ENCODE results near the gene TMEM269. TPM values are rescaled to one million over a fixed set of nuclear protein-coding genes. Genes with fewer than 3 reads are reported as not detected.

TMEM269 gene
- total RNA-seq, 3 donors from 2014 or later = under 0.01 to 0.59 (median 0.16) TPM

DNA sequence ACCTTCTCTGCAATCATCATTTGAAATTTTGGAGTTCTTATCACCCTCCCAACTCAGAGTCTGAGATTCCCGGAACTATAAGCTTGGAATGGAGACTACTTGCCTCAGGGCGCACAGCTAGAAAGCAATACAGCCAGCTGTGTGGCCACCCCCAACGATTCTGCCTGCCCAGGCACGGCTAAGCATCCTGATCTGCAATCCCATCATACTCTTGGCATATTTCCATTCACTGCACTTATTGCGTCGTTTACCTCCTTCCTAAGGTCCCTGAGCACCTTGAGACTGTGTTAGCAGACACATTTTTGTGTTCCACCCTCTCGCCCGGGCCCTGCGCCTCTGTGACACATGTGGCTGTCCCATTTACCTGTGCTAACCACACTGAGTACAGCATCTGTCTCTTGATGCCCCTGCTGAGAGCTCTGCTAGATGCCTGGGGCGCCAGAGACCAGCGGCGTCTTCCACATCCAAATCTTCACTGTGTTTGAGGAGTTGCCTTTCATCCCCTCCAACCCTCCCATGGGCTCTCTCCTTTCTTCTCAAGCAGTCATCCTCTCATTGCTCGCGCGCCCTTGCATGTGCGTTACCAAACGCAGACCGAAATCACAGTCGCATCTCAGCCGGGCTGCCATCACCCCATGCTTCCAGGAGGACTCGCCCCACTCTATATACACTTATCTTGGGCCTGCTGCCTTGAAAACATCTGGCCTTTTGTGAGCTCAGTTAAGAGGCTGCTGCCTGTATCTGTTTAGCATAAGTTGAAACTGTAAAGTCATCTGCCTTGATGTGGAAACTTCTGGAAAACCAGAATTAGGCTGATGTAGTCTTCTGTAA, 41.3 kb upstream of the TMEM269 start:
- peak in 1 of 2 donors; percentile 72 for DNase-seq (ENCODE audit: low spot score in 2 of 2)
- intact Hi-C loops (cut with DNase I; ENCODE audit: low total_unique reads) = no loop called here
- TF ChIP-seq POLR2AphosphoS5 (IDR thresholded peaks at IDR 0.05) (no peak), POLR2A (IDR thresholded peaks at IDR 0.05) (no peak)
- TF ChIP-seq, protein P1, sequence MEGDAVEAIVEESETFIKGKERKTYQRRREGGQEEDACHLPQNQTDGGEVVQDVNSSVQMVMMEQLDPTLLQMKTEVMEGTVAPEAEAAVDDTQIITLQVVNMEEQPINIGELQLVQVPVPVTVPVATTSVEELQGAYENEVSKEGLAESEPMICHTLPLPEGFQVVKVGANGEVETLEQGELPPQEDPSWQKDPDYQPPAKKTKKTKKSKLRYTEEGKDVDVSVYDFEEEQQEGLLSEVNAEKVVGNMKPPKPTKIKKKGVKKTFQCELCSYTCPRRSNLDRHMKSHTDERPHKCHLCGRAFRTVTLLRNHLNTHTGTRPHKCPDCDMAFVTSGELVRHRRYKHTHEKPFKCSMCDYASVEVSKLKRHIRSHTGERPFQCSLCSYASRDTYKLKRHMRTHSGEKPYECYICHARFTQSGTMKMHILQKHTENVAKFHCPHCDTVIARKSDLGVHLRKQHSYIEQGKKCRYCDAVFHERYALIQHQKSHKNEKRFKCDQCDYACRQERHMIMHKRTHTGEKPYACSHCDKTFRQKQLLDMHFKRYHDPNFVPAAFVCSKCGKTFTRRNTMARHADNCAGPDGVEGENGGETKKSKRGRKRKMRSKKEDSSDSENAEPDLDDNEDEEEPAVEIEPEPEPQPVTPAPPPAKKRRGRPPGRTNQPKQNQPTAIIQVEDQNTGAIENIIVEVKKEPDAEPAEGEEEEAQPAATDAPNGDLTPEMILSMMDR (IDR thresholded peaks at IDR 0.05) = no peak

GRCh38 chr1:42744148-42744413, 40.7 kb upstream of the TMEM269 start:
- DNase-seq (ENCODE audit: low spot score in 2 of 2) = no peak
- Histone ChIP-seq H3K27me3 (no peaks in the 10 kb centered on the region), H3K27ac (peak overlapping the region in 1 of 2 donors; percentile 31), H3K36me3 (no peaks in the 10 kb centered on the region), H3K4me1 (no peaks in the 10 kb centered on the region), H3K9me3 (no peaks in the 10 kb centered on the region), H3K4me3 (no peak overlapping the region)
- no peak for TF ChIP-seq POLR2AphosphoS5 (IDR thresholded peaks at IDR 0.05)
- TF ChIP-seq POLR2A (IDR thresholded peaks at IDR 0.05) = no peak
- TF ChIP-seq, protein P1 (IDR thresholded peaks at IDR 0.05) = no peak
- intact Hi-C loops (cut with DNase I; ENCODE audit: low total_unique reads) = no loop called here

More for the DNA sequence above, 41.3 kb upstream of the TMEM269 start:
- peak overlapping the region; percentile 31 to 78 for H3K27ac ChIP-seq
- no peaks in the 10 kb centered on the region for H3K36me3 ChIP-seq
- no peaks in the 10 kb centered on the region for H3K9me3 ChIP-seq
- no peaks in the 10 kb centered on the region for H3K4me1 ChIP-seq
- H3K27me3 ChIP-seq = no peaks in the 10 kb centered on the region
- H3K4me3 ChIP-seq = no peak overlapping the region

DNA sequence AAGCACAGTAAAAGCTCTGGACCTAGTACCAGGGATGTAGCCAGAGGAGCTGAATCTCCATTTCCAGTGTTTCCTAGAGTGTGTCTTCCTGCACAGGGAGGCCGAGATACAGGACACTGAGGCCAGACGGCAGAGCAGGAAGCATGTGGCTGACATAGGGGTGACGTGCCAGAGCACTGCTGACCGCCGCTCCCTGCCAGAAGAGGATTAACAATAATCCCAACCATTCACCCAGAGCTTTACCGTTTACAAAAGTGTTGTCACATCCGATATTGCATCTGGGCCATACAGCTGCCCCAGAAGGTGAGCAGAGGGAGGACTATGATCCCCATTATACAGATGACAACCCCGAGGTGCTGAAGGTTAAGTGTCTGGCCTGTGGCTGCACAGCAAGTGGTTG, 38.9 kb upstream of the TMEM269 start:
- no peaks in the 10 kb centered on the region for H3K4me1 ChIP-seq
- H3K27me3 ChIP-seq = no peaks in the 10 kb centered on the region
- no peak for DNase-seq (ENCODE audit: low spot score in 2 of 2)
- no peak overlapping the region for H3K4me3 ChIP-seq
- no peak overlapping the region for H3K27ac ChIP-seq
- H3K36me3 ChIP-seq = no peaks in the 10 kb centered on the region
- intact Hi-C loops (cut with DNase I; ENCODE audit: low total_unique reads) = no loop called here
- no peaks in the 10 kb centered on the region for H3K9me3 ChIP-seq
- TF ChIP-seq POLR2AphosphoS5 (IDR thresholded peaks at IDR 0.05) (no peak), POLR2A (IDR thresholded peaks at IDR 0.05) (no peak)
- TF ChIP-seq, protein P1 (IDR thresholded peaks at IDR 0.05) = no peak

- H3K27me3 ChIP-seq = no peaks in the 10 kb centered on the region
- no peaks in the 10 kb centered on the region for H3K9me3 ChIP-seq
- no peaks in the 10 kb centered on the region for H3K4me1 ChIP-seq
- TF ChIP-seq POLR2AphosphoS5 (IDR thresholded peaks at IDR 0.05) (no peak), POLR2A (IDR thresholded peaks at IDR 0.05) (no peak)
- TF ChIP-seq, protein P1 (IDR thresholded peaks at IDR 0.05) = no peak
- no peak overlapping the region for H3K27ac ChIP-seq
- DNase-seq (ENCODE audit: low spot score in 2 of 2) = no peak
- no peak overlapping the region for H3K4me3 ChIP-seq
- intact Hi-C loops (cut with DNase I; ENCODE audit: low total_unique reads) = no loop called here
- H3K36me3 ChIP-seq = no peaks in the 10 kb centered on the region
Observed at GRCh38 chr1:42746436-42747105, 38.2 kb upstream of the TMEM269 start.

- H3K36me3 ChIP-seq = peaks cover 2% of the 10 kb centered on the region
- intact Hi-C loops (cut with DNase I; ENCODE audit: low total_unique reads) = no loop called here
- H3K27ac ChIP-seq = no peak overlapping the region
- TF ChIP-seq, protein P1 (IDR thresholded peaks at IDR 0.05) = peak in 2 of 3 donors; percentile 33 to 51
- TF ChIP-seq POLR2A (IDR thresholded peaks at IDR 0.05) = no peak
- DNase-seq (ENCODE audit: low spot score in 2 of 2) = no peak
- no peaks in the 10 kb centered on the region for H3K27me3 ChIP-seq
- no peak overlapping the region for H3K4me3 ChIP-seq
- no peaks in the 10 kb centered on the region for H3K4me1 ChIP-seq
- no peaks in the 10 kb centered on the region for H3K9me3 ChIP-seq
Observed at GRCh38 chr1:42747125-42747524, 37.7 kb upstream of the TMEM269 start.

All from breast epithelium (tissue), 4 donors.